Neural progenitor cell (in vitro differentiated cells): ENCODE measurements around the gene SLC39A10. TPM values are rescaled to one million over a fixed set of nuclear protein-coding genes. Genes with fewer than 3 reads are reported as not detected.

Experiments used
- DNase-seq: peaks from one replicate; pipeline ENCODE4 v3.0.0-alpha.2; 2016; ENCODE audit warnings: low spot score
- H2AFZ ChIP-seq: fragments of 200-600 bp; sonication (generic); replicated peaks from 2 replicates; pipeline ENCODE4 v1.6.1; 2016; ENCODE audit warnings: antibody characterized with exemption
- H3F3A ChIP-seq: fragments of 200-600 bp; sonication (generic); 2 replicates; pipeline ENCODE4 v1.6.1; 2016; ENCODE audit warnings: antibody characterized with exemption, low read depth
- H3K27ac ChIP-seq: fragments of 200-600 bp; sonication (generic); 2 replicates; pipeline ENCODE4 v1.5.1; 2016; ENCODE audit warnings: mild to moderate bottlenecking
- H3K27me3 ChIP-seq: fragments of 200-600 bp; sonication (generic); 2 replicates; pipeline ENCODE4 v1.6.1; 2016; ENCODE audit warnings: mild to moderate bottlenecking, moderate library complexity
- H3K36me3 ChIP-seq: fragments of 200-600 bp; sonication (generic); 2 replicates; pipeline ENCODE4 v1.5.1; 2016
- H3K4me1 ChIP-seq: fragments of 200-600 bp; sonication (generic); 2 replicates; pipeline ENCODE4 v1.6.1; 2016; ENCODE audit warnings: mixed run types
- H3K4me2 ChIP-seq: fragments of 200-600 bp; sonication (generic); 2 replicates; pipeline ENCODE4 v1.6.1; 2016
- H3K4me3 ChIP-seq: fragments of 200-600 bp; sonication (generic); 2 replicates; pipeline ENCODE4 v1.5.1; 2016
- H3K79me2 ChIP-seq: fragments of 200-600 bp; sonication (generic); 2 replicates; pipeline ENCODE4 v1.6.1; 2016; ENCODE audit warnings: low read depth
- H3K9ac ChIP-seq: fragments of 200-600 bp; sonication (generic); 2 replicates; pipeline ENCODE4 v1.6.1; 2016
- H3K9me3 ChIP-seq: fragments of 200-600 bp; sonication (generic); 2 replicates; pipeline ENCODE4 v1.5.1; 2016; ENCODE audit warnings: low read depth
- H4K20me1 ChIP-seq: fragments of 200-600 bp; sonication (generic); 2 replicates; pipeline ENCODE4 v1.6.1; 2016; ENCODE audit warnings: low read depth
- H3K27ac Mint-ChIP-seq: 3 replicates; pipeline ENCODE4 v1.8.0; 2021; ENCODE audit warnings: mixed read lengths
- H3K27me3 Mint-ChIP-seq: 2 replicates; pipeline ENCODE4 v1.8.0; 2022; ENCODE audit warnings: low read depth, mild to moderate bottlenecking, inconsistent platforms, moderate library complexity, mixed read lengths; ENCODE audit not compliant: insufficient read depth
- H3K36me3 Mint-ChIP-seq: 3 replicates; pipeline ENCODE4 v1.8.0; 2021; ENCODE audit warnings: mixed read lengths
- H3K4me1 Mint-ChIP-seq: 3 replicates; pipeline ENCODE4 v1.8.0; 2021; ENCODE audit warnings: mixed read lengths
- H3K4me3 Mint-ChIP-seq: 3 replicates; pipeline ENCODE4 v1.8.0; 2021; ENCODE audit warnings: mild to moderate bottlenecking, moderate library complexity, mixed read lengths
- H3K9me3 Mint-ChIP-seq: 3 replicates; pipeline ENCODE4 v1.8.0; 2020; ENCODE audit warnings: mixed read lengths
- CTCF ChIP-seq: fragments of 200-600 bp; sonication (generic); IDR thresholded peaks from 2 replicates; pipeline ENCODE4 v1.5.1; 2017; ENCODE audit warnings: antibody characterized with exemption, mild to moderate bottlenecking
- EZH2 ChIP-seq: fragments of 200-600 bp; sonication (generic); IDR thresholded peaks from 2 replicates; pipeline ENCODE4 v1.6.1; 2017; ENCODE audit warnings: antibody characterized with exemption, mild to moderate bottlenecking, moderate library complexity
- EZH2phosphoT487 ChIP-seq: fragments of 200-600 bp; sonication (generic); IDR thresholded peaks from 2 replicates; pipeline ENCODE4 v1.6.1; 2017; ENCODE audit warnings: antibody characterized with exemption
- total RNA-seq: library from RNA; depleted of rRNA; stranded (reverse); fragments of >200 nt; gene quantifications from 2 replicates; pipeline ENCODE4 v1.2.3, GENCODE V29; 2015; ENCODE audit warnings: low replicate concordance

The SLC39A10 gene
- total RNA-seq, 1 donor from 2014 or later: 253 TPM

- Mint-ChIP-seq H3K27me3 (peaks cover 2% of the 10 kb centered on the region), H3K36me3 (peaks cover 30% of the 10 kb centered on the region), H3K4me1 (no peaks in the 10 kb centered on the region), H3K27ac (no peak overlapping the region), H3K4me3 (no peak overlapping the region), H3K9me3 (no peaks in the 10 kb centered on the region)
- no peak overlapping the region for H3K4me2 ChIP-seq
- H3K36me3 ChIP-seq: no peaks in the 10 kb centered on the region
- no peak overlapping the region for H3K4me3 ChIP-seq
- no peak overlapping the region for H2AFZ ChIP-seq
- no peaks in the 10 kb centered on the region for H3K4me1 ChIP-seq
- no peaks in the 10 kb centered on the region for H3K27me3 ChIP-seq
- H3K9ac ChIP-seq: no peak overlapping the region
- H3K79me2 ChIP-seq: no peaks in the 10 kb centered on the region
- no peaks in the 10 kb centered on the region for H3K9me3 ChIP-seq
- H4K20me1 ChIP-seq: no peaks in the 10 kb centered on the region
- no peak for TF ChIP-seq EZH2
- TF ChIP-seq CTCF: no peak
- TF ChIP-seq EZH2phosphoT487: no peak
- no peak overlapping the region for H3K27ac ChIP-seq
- H3F3A ChIP-seq: no peaks in the 10 kb centered on the region
- no peak for DNase-seq
These were observed 76.8 kb downstream of the SLC39A10 start for GRCh38 chr2:195733831-195734230.

GRCh38 chr2:195734395-195734794, 77.4 kb downstream of the SLC39A10 start:
- Histone ChIP-seq H3F3A (no peaks in the 10 kb centered on the region), H3K9me3 (no peaks in the 10 kb centered on the region), H3K4me3 (no peak overlapping the region), H2AFZ (no peak overlapping the region), H3K4me1 (no peaks in the 10 kb centered on the region), H3K9ac (no peak overlapping the region), H3K27me3 (no peaks in the 10 kb centered on the region), H3K79me2 (no peaks in the 10 kb centered on the region), H3K36me3 (no peaks in the 10 kb centered on the region), H4K20me1 (no peaks in the 10 kb centered on the region), H3K4me2 (no peak overlapping the region), H3K27ac (no peak overlapping the region)
- Mint-ChIP-seq H3K27me3 (peaks cover 2% of the 10 kb centered on the region), H3K27ac (no peak overlapping the region), H3K36me3 (peaks cover 28% of the 10 kb centered on the region), H3K4me3 (no peak overlapping the region), H3K9me3 (no peaks in the 10 kb centered on the region), H3K4me1 (no peaks in the 10 kb centered on the region)
- TF ChIP-seq EZH2 (no peak), CTCF (no peak), EZH2phosphoT487 (no peak)
- no peak for DNase-seq

- H3K9me3 Mint-ChIP-seq: no peaks in the 10 kb centered on the region
- Histone ChIP-seq H3K27ac (no peak overlapping the region), H3K9me3 (no peaks in the 10 kb centered on the region), H2AFZ (no peak overlapping the region), H3F3A (no peaks in the 10 kb centered on the region), H3K79me2 (no peaks in the 10 kb centered on the region), H3K27me3 (no peaks in the 10 kb centered on the region), H3K4me1 (no peaks in the 10 kb centered on the region), H3K4me2 (no peak overlapping the region), H3K36me3 (no peaks in the 10 kb centered on the region), H3K9ac (no peak overlapping the region), H3K4me3 (no peak overlapping the region), H4K20me1 (no peaks in the 10 kb centered on the region)
- no peaks in the 10 kb centered on the region for H3K4me1 Mint-ChIP-seq
- peaks cover 26% of the 10 kb centered on the region for H3K36me3 Mint-ChIP-seq
- H3K27ac Mint-ChIP-seq: no peak overlapping the region
- no peak for TF ChIP-seq EZH2
- TF ChIP-seq CTCF: no peak
- TF ChIP-seq EZH2phosphoT487: no peak
- peaks cover 2% of the 10 kb centered on the region for H3K27me3 Mint-ChIP-seq
- DNase-seq: no peak
- no peak overlapping the region for H3K4me3 Mint-ChIP-seq
These were observed 77.9 kb downstream of the SLC39A10 start for GRCh38 chr2:195734931-195735330.

- Mint-ChIP-seq H3K36me3 (peaks cover 25% of the 10 kb centered on the region), H3K27ac (no peak overlapping the region), H3K9me3 (no peaks in the 10 kb centered on the region), H3K27me3 (peaks cover 2% of the 10 kb centered on the region), H3K4me3 (no peak overlapping the region), H3K4me1 (no peaks in the 10 kb centered on the region)
- H3K4me1 ChIP-seq: no peaks in the 10 kb centered on the region
- no peaks in the 10 kb centered on the region for H4K20me1 ChIP-seq
- H3K27me3 ChIP-seq: no peaks in the 10 kb centered on the region
- H3K9me3 ChIP-seq: no peaks in the 10 kb centered on the region
- TF ChIP-seq EZH2phosphoT487 (no peak), CTCF (no peak), EZH2 (no peak)
- no peaks in the 10 kb centered on the region for H3K79me2 ChIP-seq
- H3K4me2 ChIP-seq: no peak overlapping the region
- H3F3A ChIP-seq: no peaks in the 10 kb centered on the region
- no peaks in the 10 kb centered on the region for H3K36me3 ChIP-seq
- no peak overlapping the region for H3K9ac ChIP-seq
- no peak overlapping the region for H3K4me3 ChIP-seq
- no peak for DNase-seq
- no peak overlapping the region for H2AFZ ChIP-seq
- no peak overlapping the region for H3K27ac ChIP-seq
These were observed 78.3 kb downstream of the SLC39A10 start for GRCh38 chr2:195735347-195735746.
